Tibial nerve (tissue), 4 donors: ENCODE measurements around the gene MAP4K4.

Source experiments
- EP300 ChIP-seq, 2 donors: sonication (generic); formaldehyde crosslinking; IDR thresholded peaks; one replicate each; pipeline ENCODE4 v1.6.1; 2017; ENCODE audit warnings: antibody characterized with exemption in 2 of 2, mild to moderate bottlenecking in 1 of 2
- POLR2A ChIP-seq, 2 donors: fragments of 450-650 bp; IDR thresholded peaks; one replicate each; pipeline ENCODE4 v1.6.1; 2017; ENCODE audit warnings: antibody characterized with exemption in 2 of 2, mild to moderate bottlenecking in 2 of 2, moderate library complexity in 2 of 2
- TF ChIP-seq, protein P1 (sequence below), 5 experiments: fragments of 200-600 bp in 3 of 5; fragments of 450-650 bp in 2 of 5; sonication (generic) in 3 of 5; IDR thresholded peaks; one replicate each; pipeline ENCODE4 v1.5.1; 2016 to 2019; ENCODE audit warnings: antibody characterized with exemption in 5 of 5, mild to moderate bottlenecking in 3 of 5, moderate library complexity in 2 of 5

DNA sequence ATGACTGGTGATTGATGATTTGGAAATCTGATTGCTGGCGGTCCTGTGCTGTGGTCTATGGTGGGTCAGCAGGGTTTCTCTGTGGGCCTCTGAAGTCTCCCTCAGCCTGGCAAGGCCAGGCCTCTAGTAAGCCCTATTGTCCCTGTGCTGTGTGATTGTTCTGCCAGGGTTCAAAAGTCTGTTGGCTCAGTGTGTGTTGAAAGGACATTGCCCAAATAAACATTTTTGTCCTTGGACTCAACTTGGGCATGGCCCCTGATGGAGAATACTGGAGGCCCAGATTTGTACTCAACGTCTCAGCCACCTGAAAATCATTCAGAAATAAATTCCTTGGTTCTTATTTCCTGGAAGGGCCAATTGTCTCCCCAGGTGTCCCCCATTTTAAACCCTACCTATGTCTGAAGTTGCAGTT is 74.4 kb downstream of the MAP4K4 start:
- TF ChIP-seq, protein P1, sequence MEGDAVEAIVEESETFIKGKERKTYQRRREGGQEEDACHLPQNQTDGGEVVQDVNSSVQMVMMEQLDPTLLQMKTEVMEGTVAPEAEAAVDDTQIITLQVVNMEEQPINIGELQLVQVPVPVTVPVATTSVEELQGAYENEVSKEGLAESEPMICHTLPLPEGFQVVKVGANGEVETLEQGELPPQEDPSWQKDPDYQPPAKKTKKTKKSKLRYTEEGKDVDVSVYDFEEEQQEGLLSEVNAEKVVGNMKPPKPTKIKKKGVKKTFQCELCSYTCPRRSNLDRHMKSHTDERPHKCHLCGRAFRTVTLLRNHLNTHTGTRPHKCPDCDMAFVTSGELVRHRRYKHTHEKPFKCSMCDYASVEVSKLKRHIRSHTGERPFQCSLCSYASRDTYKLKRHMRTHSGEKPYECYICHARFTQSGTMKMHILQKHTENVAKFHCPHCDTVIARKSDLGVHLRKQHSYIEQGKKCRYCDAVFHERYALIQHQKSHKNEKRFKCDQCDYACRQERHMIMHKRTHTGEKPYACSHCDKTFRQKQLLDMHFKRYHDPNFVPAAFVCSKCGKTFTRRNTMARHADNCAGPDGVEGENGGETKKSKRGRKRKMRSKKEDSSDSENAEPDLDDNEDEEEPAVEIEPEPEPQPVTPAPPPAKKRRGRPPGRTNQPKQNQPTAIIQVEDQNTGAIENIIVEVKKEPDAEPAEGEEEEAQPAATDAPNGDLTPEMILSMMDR (IDR thresholded peaks at IDR 0.05) = no peak
- TF ChIP-seq POLR2A (IDR thresholded peaks at IDR 0.05) = no peak
- TF ChIP-seq EP300 (IDR thresholded peaks at IDR 0.05) = no peak
